ENCODE measurements around the gene TWSG1.
"Not testable (repeated sequence)": the region's sequence is repeated elsewhere in the genome, so short reads cannot be mapped to it uniquely, and the experiment has no call there.

The TWSG1 gene

GRCh38 chr18:9394046-9394445, 59.5 kb downstream of the TWSG1 start:
- no peak for DNase-seq

DNA sequence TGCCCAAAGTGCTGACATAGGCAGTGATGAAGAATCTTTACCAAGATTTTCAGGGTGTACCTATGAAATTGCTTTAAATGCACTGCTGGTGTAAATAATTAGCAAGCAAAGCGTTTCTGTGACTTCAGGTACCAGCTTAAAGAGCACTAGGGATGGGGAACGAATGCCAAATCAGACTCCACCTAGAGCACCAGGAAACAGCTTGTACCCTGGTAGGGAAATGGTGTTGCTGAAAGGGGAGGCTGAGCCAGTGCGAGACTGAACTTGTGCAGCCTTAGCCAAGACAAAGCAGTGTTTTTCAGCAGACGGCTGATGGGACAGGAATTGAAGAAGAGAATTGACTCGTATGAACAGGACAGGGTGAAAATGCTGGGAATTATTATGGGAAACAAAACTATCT, 65.6 kb downstream of the TWSG1 start:
- DNase-seq, result no peak

GRCh38 chr18:9401176-9401575, 66.6 kb downstream of the TWSG1 start:
- DNase-seq, result no peak

DNA sequence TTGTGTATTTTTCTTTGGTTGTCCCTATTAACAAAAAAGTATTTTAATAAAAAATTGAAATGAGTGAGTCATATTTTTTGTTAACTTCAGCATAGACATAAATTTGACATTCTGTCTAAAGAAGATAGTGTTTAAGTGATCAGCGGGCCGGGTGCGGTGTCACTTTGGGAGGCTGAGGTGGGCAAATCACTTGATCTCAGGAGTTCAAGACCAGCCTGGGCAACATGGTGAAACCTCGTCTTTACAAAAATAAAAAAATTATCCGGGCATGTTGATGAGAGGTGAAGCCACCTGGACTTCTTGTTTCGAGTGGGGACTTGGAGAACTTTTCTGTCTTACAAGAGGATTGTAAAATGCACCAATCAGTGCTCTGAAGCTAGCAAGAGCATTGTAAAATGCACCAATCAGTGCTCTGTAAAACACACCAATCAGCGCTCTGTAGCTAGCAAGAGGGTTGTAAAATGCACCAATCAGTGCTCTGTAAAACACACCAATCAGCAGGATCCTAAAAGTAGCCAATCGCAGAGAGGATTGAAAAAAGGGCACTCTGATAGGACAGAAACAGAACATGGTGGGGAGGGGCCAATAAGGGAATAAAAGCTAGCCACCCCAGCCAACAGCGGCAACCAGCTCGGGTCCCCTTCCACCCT, 67.9 kb downstream of the TWSG1 start:
- DNase-seq, result not testable (repeated sequence)

GRCh38 chr18:9403795-9404564, 69.4 kb downstream of the TWSG1 start:
- DNase-seq, result no peak

- DNase-seq, result no peak
These were observed 70.0 kb downstream of the TWSG1 start for GRCh38 chr18:9404565-9405060.

GRCh38 chr18:9405130-9405529, 70.6 kb downstream of the TWSG1 start:
- DNase-seq, result no peak

DNA sequence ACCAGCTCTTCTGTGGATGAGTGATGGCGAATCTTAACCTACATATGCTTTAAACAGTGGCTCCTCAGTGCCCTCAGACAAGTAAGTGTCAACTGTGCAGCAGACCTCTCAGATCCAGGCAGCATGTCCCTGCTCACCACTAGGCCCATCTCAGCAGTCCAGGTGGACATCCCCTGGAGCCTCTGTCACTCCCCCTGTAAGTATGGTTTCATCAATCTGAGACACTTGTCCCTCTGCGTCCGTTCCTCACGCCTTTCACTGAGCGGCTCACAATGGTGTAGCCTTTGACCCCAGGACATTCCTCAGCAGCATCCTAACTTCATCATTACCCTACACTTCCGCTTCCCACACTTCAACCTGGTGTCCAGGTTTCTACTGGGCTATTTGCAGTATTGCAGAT, 71.4 kb downstream of the TWSG1 start:
- no peak for DNase-seq

GRCh38 chr18:9410515-9410914, 75.9 kb downstream of the TWSG1 start:
- no peak for DNase-seq

DNA sequence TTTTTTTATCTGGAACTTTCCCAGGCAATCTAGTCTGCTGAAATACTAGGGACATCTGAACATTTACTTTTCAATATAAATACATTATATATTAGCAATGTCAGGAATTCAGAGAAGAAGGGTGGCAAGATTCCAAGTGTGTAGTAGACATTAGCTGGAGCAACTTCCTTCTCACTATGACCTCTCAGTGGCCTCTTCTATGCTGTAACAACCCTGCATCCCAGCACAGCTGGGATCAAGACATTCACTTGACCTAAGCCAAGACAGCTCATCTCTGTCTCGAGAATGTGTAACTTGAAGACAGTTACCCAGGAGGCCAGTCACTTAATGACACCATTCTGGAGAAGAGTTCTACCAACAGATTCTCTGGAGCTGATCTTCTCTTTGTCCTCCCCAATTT, 79.0 kb downstream of the TWSG1 start:
- no peak for DNase-seq

DNA sequence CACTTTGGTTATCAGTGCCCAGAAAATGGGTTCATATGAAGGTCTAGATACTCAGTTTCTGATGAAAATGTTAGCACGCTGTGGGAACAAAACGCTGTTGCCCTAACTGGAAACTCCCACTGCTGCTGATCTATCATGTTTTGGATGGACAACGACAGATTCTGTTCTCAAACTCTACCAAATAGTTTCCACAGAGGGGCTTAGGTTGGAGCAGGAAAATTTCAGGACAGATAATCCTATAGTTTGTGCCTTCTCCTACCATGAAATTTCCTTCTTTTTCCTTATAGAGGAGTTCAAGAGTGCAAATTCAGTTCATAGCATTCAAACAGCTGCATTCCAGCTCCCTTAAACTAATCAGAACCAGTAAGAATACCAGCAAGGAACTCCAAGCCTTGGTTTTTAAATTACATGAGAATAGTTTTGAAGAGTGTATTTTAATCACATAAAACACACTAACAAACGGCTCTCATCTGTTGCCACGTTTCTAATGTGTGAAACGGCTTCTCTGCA, 82.0 kb downstream of the TWSG1 start:
- DNase-seq, result no peak

DNA sequence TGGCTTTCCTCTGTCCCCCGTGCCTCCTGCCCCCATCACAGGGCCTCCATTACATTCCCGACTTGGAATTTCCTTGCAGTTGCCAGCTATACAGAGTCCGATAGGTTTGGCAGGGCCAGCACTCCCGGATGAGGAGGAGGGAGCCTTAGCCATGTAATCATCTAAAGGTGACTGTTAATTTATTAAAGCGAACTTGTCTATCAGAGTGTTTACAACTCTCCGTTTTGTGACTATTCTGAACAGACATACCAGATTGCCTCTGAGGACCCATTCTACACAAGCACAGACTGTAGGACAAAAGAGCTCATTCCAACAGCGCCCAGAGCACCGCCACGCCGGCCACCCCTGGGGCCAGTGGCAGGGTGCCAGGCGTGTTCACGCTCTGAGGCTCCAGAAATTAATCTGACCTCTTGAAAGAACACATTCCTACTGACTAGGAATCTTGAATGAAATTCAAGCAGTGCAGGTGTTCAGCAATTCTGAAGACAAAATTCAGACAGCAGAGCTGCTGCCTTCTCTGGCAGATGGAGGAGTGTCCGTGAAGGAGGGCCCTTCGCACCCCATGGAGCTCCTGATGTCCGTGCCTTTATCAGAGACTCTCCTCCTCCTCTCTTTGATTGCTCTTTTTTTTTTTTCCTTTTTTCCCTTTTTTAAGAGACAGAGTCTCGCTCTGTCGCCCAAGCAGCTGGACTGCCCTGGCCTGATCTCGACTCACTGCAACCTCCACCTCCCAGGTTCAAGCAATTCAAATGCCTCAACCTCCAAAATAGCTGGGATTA, 82.7 kb downstream of the TWSG1 start:
- no peak for DNase-seq

DNA sequence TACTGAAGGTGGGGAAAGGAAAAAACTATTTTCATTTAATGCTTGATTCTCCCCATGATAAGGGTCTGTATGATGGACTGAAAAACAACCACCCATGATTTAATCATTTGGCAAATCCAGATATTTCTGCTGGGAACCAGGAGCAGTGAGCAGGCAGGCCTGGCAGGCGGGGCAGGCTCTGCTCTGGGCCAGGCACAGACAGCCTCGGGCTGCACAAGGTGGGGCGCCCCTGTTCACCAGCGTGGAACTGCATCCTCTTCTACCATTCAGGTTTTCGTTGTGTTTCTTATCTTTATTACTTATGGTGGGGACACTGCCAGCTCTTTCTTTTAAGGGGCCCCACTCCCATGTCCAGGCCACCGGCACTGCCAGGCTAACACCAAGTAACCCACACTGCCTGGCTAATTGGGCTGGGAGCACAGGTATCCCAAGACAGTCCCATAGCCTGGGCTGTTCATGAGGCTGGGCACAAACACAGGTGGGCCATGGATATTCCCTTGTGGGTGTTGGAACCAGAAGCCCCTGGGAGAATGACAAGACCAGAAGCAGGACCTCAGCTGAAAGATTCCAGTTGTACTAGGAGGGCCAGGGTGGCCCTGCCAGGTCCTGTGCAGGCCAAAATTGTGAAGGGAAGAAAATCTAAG, 83.6 kb downstream of the TWSG1 start:
- no peak for DNase-seq

DNA sequence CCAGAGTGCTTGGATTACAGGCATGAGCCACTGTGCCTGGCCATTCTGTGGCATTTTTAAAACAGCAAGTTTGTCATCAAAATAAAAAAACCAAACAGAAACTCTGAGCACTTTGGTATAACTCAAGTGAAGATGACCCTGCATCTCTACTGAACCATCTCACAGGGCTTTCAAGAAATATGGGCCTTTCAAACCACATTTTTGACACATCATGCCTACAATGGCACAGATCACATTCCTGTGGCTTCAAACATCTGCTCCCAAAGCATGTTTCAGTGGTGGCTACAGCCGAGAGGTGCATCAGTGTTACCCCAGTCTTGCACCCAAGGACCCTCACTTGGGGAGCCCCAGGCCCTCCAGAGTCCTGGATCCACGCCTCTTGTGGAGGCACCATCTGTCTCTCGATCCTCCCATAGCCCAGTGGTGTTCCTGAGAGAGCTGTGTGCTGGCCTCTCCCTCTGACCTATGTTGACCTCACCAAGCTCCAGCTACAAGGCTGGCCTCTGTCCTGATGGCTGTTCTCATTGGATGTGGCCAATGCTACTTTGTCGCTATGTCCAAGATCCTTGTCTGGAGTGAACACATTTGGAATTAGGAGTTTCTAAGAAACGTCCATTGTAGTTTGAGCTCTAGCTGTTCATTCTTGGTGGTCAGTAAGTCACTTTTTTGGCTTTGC, 85.5 kb downstream of the TWSG1 start:
- DNase-seq, result no peak

DNA sequence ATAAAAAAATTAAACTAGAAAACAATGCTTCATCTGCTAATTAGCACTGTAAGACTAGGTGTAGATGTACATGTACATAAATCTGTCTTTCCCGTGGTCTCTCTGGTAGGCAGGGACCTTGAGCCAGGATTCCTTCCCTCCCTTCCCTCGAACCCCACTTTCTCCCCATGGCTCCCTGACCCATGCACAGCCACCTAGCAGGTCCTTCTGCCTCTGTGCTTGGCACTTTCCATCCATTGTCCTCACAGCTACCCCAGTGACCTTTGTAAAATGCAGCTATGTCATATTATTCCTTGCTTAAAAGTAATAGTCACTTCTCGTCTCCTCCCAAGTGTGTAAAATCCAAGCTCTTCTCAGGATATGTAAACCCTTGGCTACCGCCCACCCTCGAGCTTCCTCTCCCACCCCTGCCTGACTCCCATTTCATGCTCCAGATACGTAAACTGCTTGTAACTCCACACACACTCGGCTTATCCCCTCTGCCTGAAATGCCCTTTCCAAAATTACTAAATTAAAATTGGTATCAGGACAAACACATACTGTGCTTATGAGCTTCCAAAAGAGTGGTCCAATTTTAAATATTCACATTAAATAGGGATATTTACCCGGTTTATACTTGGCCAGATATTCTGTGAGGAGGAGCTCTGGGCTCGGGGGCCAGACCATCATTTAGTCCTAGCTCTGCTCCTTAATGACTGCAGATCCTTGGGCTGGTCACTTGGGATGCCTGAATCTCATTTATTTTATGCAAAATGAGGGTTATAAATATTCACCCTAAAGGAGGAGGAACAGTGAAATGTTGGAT, 86.7 kb downstream of the TWSG1 start:
- DNase-seq, result no peak

- no peak for DNase-seq
These were observed 87.3 kb downstream of the TWSG1 start for GRCh38 chr18:9421901-9422327.

DNA sequence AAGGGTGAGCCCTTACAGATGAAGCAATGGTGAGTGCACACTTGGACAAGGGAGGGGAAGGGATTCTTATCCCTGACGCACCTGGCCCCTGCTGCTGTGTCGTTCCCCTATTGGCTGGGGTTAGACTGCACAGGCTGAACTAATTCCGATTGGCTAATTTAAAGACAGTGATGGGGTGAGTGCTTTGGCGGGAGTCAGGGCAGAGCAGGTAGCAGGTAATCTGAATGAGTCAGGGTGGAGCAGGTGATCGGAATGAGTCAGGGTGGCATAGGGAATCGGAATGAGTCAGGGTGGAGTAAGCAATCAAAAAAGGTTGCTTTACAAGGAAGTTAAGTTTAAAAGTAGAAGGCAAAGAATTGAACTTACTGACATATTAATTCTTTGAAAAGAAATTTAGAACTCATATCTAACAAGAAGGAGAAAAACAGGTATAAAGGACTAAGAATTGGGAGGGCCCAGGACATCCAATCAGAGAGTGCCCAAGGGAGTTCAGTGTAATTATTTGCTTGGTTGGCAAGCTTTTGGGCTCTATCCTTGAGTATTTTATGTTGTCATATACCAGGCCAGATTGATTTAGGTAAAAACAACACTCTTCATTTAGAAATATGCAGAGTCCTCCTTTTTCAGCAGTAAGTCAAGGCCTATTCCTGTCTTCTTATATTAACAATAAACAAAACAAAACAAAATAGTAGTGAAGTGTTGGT, 88.4 kb downstream of the TWSG1 start:
- no peak for DNase-seq

GRCh38 chr18:9423648-9424047, 89.1 kb downstream of the TWSG1 start:
- DNase-seq, result not testable (repeated sequence)

- DNase-seq, result not testable (repeated sequence)
These were observed 89.7 kb downstream of the TWSG1 start for GRCh38 chr18:9424235-9424634.

GRCh38 chr18:9426753-9427152, 92.2 kb downstream of the TWSG1 start:
- no peak for DNase-seq

- DNase-seq, result no peak
These were observed 93.7 kb downstream of the TWSG1 start for GRCh38 chr18:9428301-9428706.
